H9 (cell line): ENCODE data around the gene ETNK2. TPM values are rescaled to one million over a fixed set of nuclear protein-coding genes. Genes with fewer than 3 reads are reported as not detected.

Source experiments
- DNase-seq: peaks from one replicate; pipeline ENCODE4 v3.0.0-alpha.2; 2017
- H2AFZ ChIP-seq: one replicate; pipeline ENCODE4 v1.6.1; 2013; ENCODE audit warnings: mild to moderate bottlenecking, low read length, control low read depth, moderate library complexity
- H2AK5ac ChIP-seq: 2 replicates; pipeline ENCODE4 v1.6.1; 2013; ENCODE audit warnings: low read length, control low read depth, mixed read lengths; ENCODE audit not compliant: insufficient read length
- H2BK120ac ChIP-seq: one replicate; pipeline ENCODE4 v1.6.1; 2013; ENCODE audit warnings: low read depth, mild to moderate bottlenecking, low read length, control low read depth, inconsistent platforms; ENCODE audit not compliant: poor library complexity, severe bottlenecking
- H2BK12ac ChIP-seq: 2 replicates; pipeline ENCODE4 v1.6.1; 2013; ENCODE audit warnings: low read length, control low read depth, mixed read lengths, low read depth; ENCODE audit not compliant: insufficient read length
- H2BK15ac ChIP-seq: 2 replicates; pipeline ENCODE4 v1.6.1; 2013; ENCODE audit warnings: low read depth, low read length, control low read depth
- H2BK20ac ChIP-seq: one replicate; pipeline ENCODE4 v1.6.1; 2013; ENCODE audit warnings: low read depth, mild to moderate bottlenecking, low read length, control low read depth, inconsistent platforms; ENCODE audit not compliant: poor library complexity, severe bottlenecking
- H2BK5ac ChIP-seq: 2 replicates; pipeline ENCODE4 v1.6.1; 2013; ENCODE audit warnings: low read length, control low read depth, mixed read lengths; ENCODE audit not compliant: insufficient read length
- H3K14ac ChIP-seq: 2 replicates; pipeline ENCODE4 v1.6.1; 2013; ENCODE audit warnings: low read length, control low read depth; ENCODE audit not compliant: insufficient read depth
- H3K18ac ChIP-seq: 2 replicates; pipeline ENCODE4 v1.6.1; 2013; ENCODE audit warnings: low read depth, mild to moderate bottlenecking, mixed read lengths, low read length, control low read depth; ENCODE audit not compliant: insufficient read length
- H3K23ac ChIP-seq: 2 replicates; pipeline ENCODE4 v1.6.1; 2013; ENCODE audit warnings: low read length, control low read depth, mixed read lengths, low read depth; ENCODE audit not compliant: insufficient read length
- H3K23me2 ChIP-seq: 2 replicates; pipeline ENCODE4 v1.6.1; 2013; ENCODE audit warnings: low read depth, mild to moderate bottlenecking, mixed read lengths, low read length, control low read depth; ENCODE audit not compliant: insufficient read length, poor library complexity, severe bottlenecking
- H3K27ac ChIP-seq: 2 replicates; pipeline ENCODE4 v1.5.1; 2013; ENCODE audit warnings: low read length, control low read depth, mixed read lengths, low read depth; ENCODE audit not compliant: insufficient read length
- H3K27me3 ChIP-seq: 2 replicates; pipeline ENCODE4 v1.6.1; 2013; ENCODE audit warnings: low read length, control low read depth, inconsistent platforms; ENCODE audit not compliant: insufficient read depth
- H3K4ac ChIP-seq: 2 replicates; pipeline ENCODE4 v1.6.1; 2013; ENCODE audit warnings: low read depth, mild to moderate bottlenecking, control low read depth, inconsistent platforms, low read length, moderate library complexity
- H3K4me1 ChIP-seq: 2 replicates; pipeline ENCODE4 v1.6.1; 2013; ENCODE audit warnings: low read length, control low read depth, inconsistent platforms; ENCODE audit not compliant: insufficient read depth
- H3K4me2 ChIP-seq: 2 replicates; pipeline ENCODE4 v1.6.1; 2013; ENCODE audit warnings: low read length, control low read depth, mixed read lengths; ENCODE audit not compliant: insufficient read length, insufficient read depth
- H3K56ac ChIP-seq: 2 replicates; pipeline ENCODE4 v1.6.1; 2013; ENCODE audit warnings: low read depth, mild to moderate bottlenecking, mixed read lengths, low read length, control low read depth; ENCODE audit not compliant: insufficient read length
- H3K79me1 ChIP-seq: 2 replicates; pipeline ENCODE4 v1.6.1; 2013; ENCODE audit warnings: low read depth, mild to moderate bottlenecking, moderate library complexity, low read length, control low read depth, inconsistent platforms; ENCODE audit not compliant: insufficient read depth, poor library complexity, severe bottlenecking
- H3K79me2 ChIP-seq: 2 replicates; pipeline ENCODE4 v1.6.1; 2013; ENCODE audit warnings: low read length, control low read depth, inconsistent platforms; ENCODE audit not compliant: insufficient read depth
- H3K9ac ChIP-seq: 2 replicates; pipeline ENCODE4 v1.6.1; 2013; ENCODE audit warnings: low read length, control low read depth, mixed read lengths; ENCODE audit not compliant: insufficient read length; ENCODE audit errors: extremely low read depth
- H3K9me3 ChIP-seq: one replicate; pipeline ENCODE4 v1.6.1; 2013; ENCODE audit warnings: low read depth, low read length, inconsistent platforms; ENCODE audit not compliant: control insufficient read depth
- H3T11ph ChIP-seq: one replicate; pipeline ENCODE4 v1.6.1; 2013; ENCODE audit warnings: mild to moderate bottlenecking, low read length, control low read depth, inconsistent platforms
- H4K20me1 ChIP-seq: one replicate; pipeline ENCODE4 v1.6.1; 2013; ENCODE audit not compliant: control insufficient read depth, insufficient read length, insufficient read depth
- H4K5ac ChIP-seq: 2 replicates; pipeline ENCODE4 v1.6.1; 2013; ENCODE audit warnings: low read depth, mild to moderate bottlenecking, mixed read lengths, low read length, control low read depth; ENCODE audit not compliant: insufficient read length
- H4K8ac ChIP-seq: replicated peaks from 2 replicates; pipeline ENCODE4 v1.6.1; 2013; ENCODE audit warnings: low read length, control low read depth, mixed read lengths, low read depth; ENCODE audit not compliant: insufficient read length
- H4K91ac ChIP-seq: 2 replicates; pipeline ENCODE4 v1.6.1; 2013; ENCODE audit warnings: low read depth, mild to moderate bottlenecking, moderate library complexity, mixed read lengths, low read length, control low read depth; ENCODE audit not compliant: insufficient read length
- H3K27ac Mint-ChIP-seq, 3 experiments: 2 replicates in 2 of 3; 3 replicates in 1 of 3; pipeline ENCODE4 v1.8.0; 2020 to 2021; ENCODE audit warnings: mixed read lengths in 3 of 3, mild to moderate bottlenecking in 1 of 3, moderate library complexity in 1 of 3
- H3K27me3 Mint-ChIP-seq: 2 replicates; pipeline ENCODE4 v1.8.0; 2021; ENCODE audit warnings: low read depth, mild to moderate bottlenecking, moderate library complexity, mixed read lengths
- H3K36me3 Mint-ChIP-seq, 3 experiments: 2 replicates in 2 of 3; 3 replicates in 1 of 3; pipeline ENCODE4 v1.8.0; 2020 to 2021; ENCODE audit warnings: low read depth in 3 of 3, mixed read lengths in 3 of 3; ENCODE audit not compliant: insufficient read depth in 1 of 3
- H3K4me1 Mint-ChIP-seq, 2 experiments: 2 replicates each; pipeline ENCODE4 v1.8.0; 2020; ENCODE audit warnings: mixed read lengths in 2 of 2
- H3K4me3 Mint-ChIP-seq, 2 experiments: 2 replicates in 1 of 2; 3 replicates in 1 of 2; pipeline ENCODE4 v1.8.0; 2020 to 2021; ENCODE audit warnings: mild to moderate bottlenecking in 2 of 2, mixed read lengths in 2 of 2, moderate library complexity in 1 of 2
- H3K9me3 Mint-ChIP-seq, 2 experiments: 2 replicates in 1 of 2; 3 replicates in 1 of 2; pipeline ENCODE4 v1.8.0; 2020; ENCODE audit warnings: mild to moderate bottlenecking in 2 of 2, mixed read lengths in 2 of 2, moderate library complexity in 1 of 2
- CTCF ChIP-seq: fragments of 200-600 bp; sonication (generic); conservative IDR thresholded peaks from 3 replicates; pipeline ENCODE4 v1.8.0; 2021; ENCODE audit warnings: antibody characterized with exemption, mild to moderate bottlenecking
- WGBS: extraction: QIAGEN DNeasy Blood & Tissue Kit; methylation state at CpG from one replicate; pipeline ENCODE4 v1.1.7; 2013; ENCODE audit warnings: missing lambda C conversion rate, low lambda C conversion rate, mixed read lengths; ENCODE audit not compliant: insufficient read length; ENCODE audit errors: extremely low coverage; 5-methylcytosine and 5-hydroxymethylcytosine counted together
- total RNA-seq: library from RNA; stranded (reverse); gene quantifications from 2 replicates; pipeline ENCODE4 v1.2.1, GENCODE V29; 2021

The ETNK2 gene
- total RNA-seq, 1 experiment from 2014 or later: 17.6 TPM

- no peak overlapping the region for H2AFZ ChIP-seq
- no peak for DNase-seq
- H3K27ac ChIP-seq: no peak overlapping the region
These were observed 57.5 kb downstream of the ETNK2 start for GRCh38 chr1:204094313-204094729.

More at GRCh38 chr1:204094313-204094729, 57.5 kb downstream of the ETNK2 start:
- peaks cover 6% of the 10 kb centered on the region for H3K79me1 ChIP-seq
- H3K9ac ChIP-seq: no peak overlapping the region
- H3K27me3 Mint-ChIP-seq: no peaks in the 10 kb centered on the region; the same call in 1 of the 2 replicates
- no peaks in the 10 kb centered on the region for H3K9me3 ChIP-seq
- peak overlapping the region; percentile 4 to 58; a peak in 4 of 5 replicates for H3K4me3 Mint-ChIP-seq
- H2BK5ac ChIP-seq: no peak overlapping the region
- H3K56ac ChIP-seq: no peak overlapping the region
- H4K91ac ChIP-seq: no peak overlapping the region
- H3K9me3 Mint-ChIP-seq: no peaks in the 10 kb centered on the region
- H3K4me1 Mint-ChIP-seq: peaks cover 74 to 79% of the 10 kb centered on the region in 2 experiments
- no peak overlapping the region for H3K23ac ChIP-seq
- no peak overlapping the region for H2BK15ac ChIP-seq
- no peak overlapping the region for H2BK20ac ChIP-seq
- H3T11ph ChIP-seq: no peak overlapping the region
- H3K4ac ChIP-seq: no peak overlapping the region
- WGBS: no CpG with 5 or more reads among the region's 6 CpGs
- no peak overlapping the region; the same call in 1 of the 2 replicates for H3K14ac ChIP-seq
- no peak overlapping the region for H3K18ac ChIP-seq
- peaks cover 2 to 10% (median 8%) of the 10 kb centered on the region in 3 experiments; a peak in 4 of 7 replicates for H3K36me3 Mint-ChIP-seq
- no peak overlapping the region for H2AK5ac ChIP-seq
- H3K27ac Mint-ChIP-seq: peak overlapping the region; percentile 29 to 65 (median 64); a peak in 3 of 7 replicates
- no peaks in the 10 kb centered on the region for H3K27me3 ChIP-seq
- peaks cover 30% of the 10 kb centered on the region for H3K4me1 ChIP-seq
- H3K4me2 ChIP-seq: peak overlapping the region; percentile 41
- no peaks in the 10 kb centered on the region for H3K23me2 ChIP-seq
- H2BK12ac ChIP-seq: no peak overlapping the region
- H3K79me2 ChIP-seq: peaks cover 79% of the 10 kb centered on the region
- no peak overlapping the region for H2BK120ac ChIP-seq
- H4K20me1 ChIP-seq: peaks cover 4% of the 10 kb centered on the region
- H4K5ac ChIP-seq: no peak overlapping the region
- no peak overlapping the region for H4K8ac ChIP-seq
- TF ChIP-seq CTCF: no peak
